H9 (cell line): Measurements from ENCODE around the gene KIF4A. TPM values are rescaled to one million over a fixed set of nuclear protein-coding genes. Genes with fewer than 3 reads are reported as not detected.

Source experiments
- DNase-seq: peaks from one replicate; pipeline ENCODE4 v3.0.0-alpha.2; 2017
- H2AFZ ChIP-seq: one replicate; pipeline ENCODE4 v1.6.1; 2013; ENCODE audit warnings: mild to moderate bottlenecking, low read length, control low read depth, moderate library complexity
- H2AK5ac ChIP-seq: 2 replicates; pipeline ENCODE4 v1.6.1; 2013; ENCODE audit warnings: low read length, control low read depth, mixed read lengths; ENCODE audit not compliant: insufficient read length
- H2BK120ac ChIP-seq: one replicate; pipeline ENCODE4 v1.6.1; 2013; ENCODE audit warnings: low read depth, mild to moderate bottlenecking, low read length, control low read depth, inconsistent platforms; ENCODE audit not compliant: poor library complexity, severe bottlenecking
- H2BK12ac ChIP-seq: 2 replicates; pipeline ENCODE4 v1.6.1; 2013; ENCODE audit warnings: low read length, control low read depth, mixed read lengths, low read depth; ENCODE audit not compliant: insufficient read length
- H2BK15ac ChIP-seq: 2 replicates; pipeline ENCODE4 v1.6.1; 2013; ENCODE audit warnings: low read depth, low read length, control low read depth
- H2BK20ac ChIP-seq: one replicate; pipeline ENCODE4 v1.6.1; 2013; ENCODE audit warnings: low read depth, mild to moderate bottlenecking, low read length, control low read depth, inconsistent platforms; ENCODE audit not compliant: poor library complexity, severe bottlenecking
- H2BK5ac ChIP-seq: 2 replicates; pipeline ENCODE4 v1.6.1; 2013; ENCODE audit warnings: low read length, control low read depth, mixed read lengths; ENCODE audit not compliant: insufficient read length
- H3K14ac ChIP-seq: 2 replicates; pipeline ENCODE4 v1.6.1; 2013; ENCODE audit warnings: low read length, control low read depth; ENCODE audit not compliant: insufficient read depth
- H3K18ac ChIP-seq: 2 replicates; pipeline ENCODE4 v1.6.1; 2013; ENCODE audit warnings: low read depth, mild to moderate bottlenecking, mixed read lengths, low read length, control low read depth; ENCODE audit not compliant: insufficient read length
- H3K23ac ChIP-seq: 2 replicates; pipeline ENCODE4 v1.6.1; 2013; ENCODE audit warnings: low read length, control low read depth, mixed read lengths, low read depth; ENCODE audit not compliant: insufficient read length
- H3K23me2 ChIP-seq: 2 replicates; pipeline ENCODE4 v1.6.1; 2013; ENCODE audit warnings: low read depth, mild to moderate bottlenecking, mixed read lengths, low read length, control low read depth; ENCODE audit not compliant: insufficient read length, poor library complexity, severe bottlenecking
- H3K27ac ChIP-seq: 2 replicates; pipeline ENCODE4 v1.5.1; 2013; ENCODE audit warnings: low read length, control low read depth, mixed read lengths, low read depth; ENCODE audit not compliant: insufficient read length
- H3K27me3 ChIP-seq: 2 replicates; pipeline ENCODE4 v1.6.1; 2013; ENCODE audit warnings: low read length, control low read depth, inconsistent platforms; ENCODE audit not compliant: insufficient read depth
- H3K4ac ChIP-seq: 2 replicates; pipeline ENCODE4 v1.6.1; 2013; ENCODE audit warnings: low read depth, mild to moderate bottlenecking, control low read depth, inconsistent platforms, low read length, moderate library complexity
- H3K4me1 ChIP-seq: 2 replicates; pipeline ENCODE4 v1.6.1; 2013; ENCODE audit warnings: low read length, control low read depth, inconsistent platforms; ENCODE audit not compliant: insufficient read depth
- H3K4me2 ChIP-seq: 2 replicates; pipeline ENCODE4 v1.6.1; 2013; ENCODE audit warnings: low read length, control low read depth, mixed read lengths; ENCODE audit not compliant: insufficient read length, insufficient read depth
- H3K56ac ChIP-seq: 2 replicates; pipeline ENCODE4 v1.6.1; 2013; ENCODE audit warnings: low read depth, mild to moderate bottlenecking, mixed read lengths, low read length, control low read depth; ENCODE audit not compliant: insufficient read length
- H3K79me1 ChIP-seq: 2 replicates; pipeline ENCODE4 v1.6.1; 2013; ENCODE audit warnings: low read depth, mild to moderate bottlenecking, moderate library complexity, low read length, control low read depth, inconsistent platforms; ENCODE audit not compliant: insufficient read depth, poor library complexity, severe bottlenecking
- H3K79me2 ChIP-seq: 2 replicates; pipeline ENCODE4 v1.6.1; 2013; ENCODE audit warnings: low read length, control low read depth, inconsistent platforms; ENCODE audit not compliant: insufficient read depth
- H3K9ac ChIP-seq: 2 replicates; pipeline ENCODE4 v1.6.1; 2013; ENCODE audit warnings: low read length, control low read depth, mixed read lengths; ENCODE audit not compliant: insufficient read length; ENCODE audit errors: extremely low read depth
- H3K9me3 ChIP-seq: one replicate; pipeline ENCODE4 v1.6.1; 2013; ENCODE audit warnings: low read depth, low read length, inconsistent platforms; ENCODE audit not compliant: control insufficient read depth
- H3T11ph ChIP-seq: one replicate; pipeline ENCODE4 v1.6.1; 2013; ENCODE audit warnings: mild to moderate bottlenecking, low read length, control low read depth, inconsistent platforms
- H4K20me1 ChIP-seq: one replicate; pipeline ENCODE4 v1.6.1; 2013; ENCODE audit not compliant: control insufficient read depth, insufficient read length, insufficient read depth
- H4K5ac ChIP-seq: 2 replicates; pipeline ENCODE4 v1.6.1; 2013; ENCODE audit warnings: low read depth, mild to moderate bottlenecking, mixed read lengths, low read length, control low read depth; ENCODE audit not compliant: insufficient read length
- H4K8ac ChIP-seq: replicated peaks from 2 replicates; pipeline ENCODE4 v1.6.1; 2013; ENCODE audit warnings: low read length, control low read depth, mixed read lengths, low read depth; ENCODE audit not compliant: insufficient read length
- H4K91ac ChIP-seq: 2 replicates; pipeline ENCODE4 v1.6.1; 2013; ENCODE audit warnings: low read depth, mild to moderate bottlenecking, moderate library complexity, mixed read lengths, low read length, control low read depth; ENCODE audit not compliant: insufficient read length
- H3K27ac Mint-ChIP-seq, 3 experiments: 2 replicates in 2 of 3; 3 replicates in 1 of 3; pipeline ENCODE4 v1.8.0; 2020 to 2021; ENCODE audit warnings: mixed read lengths in 3 of 3, mild to moderate bottlenecking in 1 of 3, moderate library complexity in 1 of 3
- H3K27me3 Mint-ChIP-seq: 2 replicates; pipeline ENCODE4 v1.8.0; 2021; ENCODE audit warnings: low read depth, mild to moderate bottlenecking, moderate library complexity, mixed read lengths
- H3K36me3 Mint-ChIP-seq, 3 experiments: 2 replicates in 2 of 3; 3 replicates in 1 of 3; pipeline ENCODE4 v1.8.0; 2020 to 2021; ENCODE audit warnings: low read depth in 3 of 3, mixed read lengths in 3 of 3; ENCODE audit not compliant: insufficient read depth in 1 of 3
- H3K4me1 Mint-ChIP-seq, 2 experiments: 2 replicates each; pipeline ENCODE4 v1.8.0; 2020; ENCODE audit warnings: mixed read lengths in 2 of 2
- H3K4me3 Mint-ChIP-seq, 2 experiments: 2 replicates in 1 of 2; 3 replicates in 1 of 2; pipeline ENCODE4 v1.8.0; 2020 to 2021; ENCODE audit warnings: mild to moderate bottlenecking in 2 of 2, mixed read lengths in 2 of 2, moderate library complexity in 1 of 2
- H3K9me3 Mint-ChIP-seq, 2 experiments: 2 replicates in 1 of 2; 3 replicates in 1 of 2; pipeline ENCODE4 v1.8.0; 2020; ENCODE audit warnings: mild to moderate bottlenecking in 2 of 2, mixed read lengths in 2 of 2, moderate library complexity in 1 of 2
- WGBS: extraction: QIAGEN DNeasy Blood & Tissue Kit; methylation state at CpG from one replicate; pipeline ENCODE4 v1.1.7; 2013; ENCODE audit warnings: missing lambda C conversion rate, low lambda C conversion rate, mixed read lengths; ENCODE audit not compliant: insufficient read length; ENCODE audit errors: extremely low coverage; 5-methylcytosine and 5-hydroxymethylcytosine counted together
- total RNA-seq: library from RNA; stranded (reverse); gene quantifications from 2 replicates; pipeline ENCODE4 v1.2.1, GENCODE V29; 2021
- TF ChIP-seq, protein P1 (sequence below): fragments of 200-600 bp; sonication (generic); conservative IDR thresholded peaks from 3 replicates; pipeline ENCODE4 v1.8.0; 2021; ENCODE audit warnings: antibody characterized with exemption, mild to moderate bottlenecking

KIF4A gene
- total RNA-seq, 1 experiment from 2014 or later = 41.8 TPM

DNA sequence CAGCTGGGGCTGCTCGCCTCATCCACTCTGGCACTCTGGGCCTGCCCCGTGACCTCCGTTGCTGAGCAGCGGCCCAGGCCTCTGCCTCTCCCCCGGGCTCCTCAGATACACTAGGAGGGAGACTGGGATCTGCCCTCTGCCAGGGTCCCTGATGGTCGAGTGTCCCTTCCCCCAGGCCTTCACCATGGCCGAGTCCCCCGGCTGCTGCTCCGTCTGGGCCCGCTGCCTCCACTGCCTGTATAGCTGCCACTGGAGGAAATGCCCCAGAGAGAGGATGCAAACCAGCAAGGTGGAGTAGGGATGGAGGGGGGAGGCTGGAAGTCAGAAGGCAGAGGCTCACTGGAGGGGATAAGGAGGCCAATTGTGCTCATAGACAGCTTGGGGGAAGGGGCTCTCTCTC lies 134.9 kb downstream of the KIF4A start:
- H3K4me1 Mint-ChIP-seq = peaks cover 26 to 47% of the 10 kb centered on the region in 2 experiments
- TF ChIP-seq, protein P1, sequence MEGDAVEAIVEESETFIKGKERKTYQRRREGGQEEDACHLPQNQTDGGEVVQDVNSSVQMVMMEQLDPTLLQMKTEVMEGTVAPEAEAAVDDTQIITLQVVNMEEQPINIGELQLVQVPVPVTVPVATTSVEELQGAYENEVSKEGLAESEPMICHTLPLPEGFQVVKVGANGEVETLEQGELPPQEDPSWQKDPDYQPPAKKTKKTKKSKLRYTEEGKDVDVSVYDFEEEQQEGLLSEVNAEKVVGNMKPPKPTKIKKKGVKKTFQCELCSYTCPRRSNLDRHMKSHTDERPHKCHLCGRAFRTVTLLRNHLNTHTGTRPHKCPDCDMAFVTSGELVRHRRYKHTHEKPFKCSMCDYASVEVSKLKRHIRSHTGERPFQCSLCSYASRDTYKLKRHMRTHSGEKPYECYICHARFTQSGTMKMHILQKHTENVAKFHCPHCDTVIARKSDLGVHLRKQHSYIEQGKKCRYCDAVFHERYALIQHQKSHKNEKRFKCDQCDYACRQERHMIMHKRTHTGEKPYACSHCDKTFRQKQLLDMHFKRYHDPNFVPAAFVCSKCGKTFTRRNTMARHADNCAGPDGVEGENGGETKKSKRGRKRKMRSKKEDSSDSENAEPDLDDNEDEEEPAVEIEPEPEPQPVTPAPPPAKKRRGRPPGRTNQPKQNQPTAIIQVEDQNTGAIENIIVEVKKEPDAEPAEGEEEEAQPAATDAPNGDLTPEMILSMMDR = no peak
- WGBS = no CpG with 5 or more reads among the region's 10 CpGs

More for the DNA sequence above, 134.9 kb downstream of the KIF4A start:
- Mint-ChIP-seq H3K27ac (no peak overlapping the region), H3K27me3 (peaks cover 2% of the 10 kb centered on the region), H3K36me3 (peaks cover 26 to 53% (median 50%) of the 10 kb centered on the region in 3 experiments), H3K9me3 (peaks cover 74 to 87% of the 10 kb centered on the region in 2 experiments), H3K4me3 (no peak overlapping the region)
- no peak for DNase-seq
- H3K27me3 ChIP-seq = no peaks in the 10 kb centered on the region
- no peak overlapping the region for H2BK15ac ChIP-seq
- H2AK5ac ChIP-seq = no peak overlapping the region
- no peak overlapping the region for H4K8ac ChIP-seq
- no peak overlapping the region for H2BK20ac ChIP-seq
- H3K56ac ChIP-seq = no peak overlapping the region
- no peak overlapping the region for H2BK120ac ChIP-seq
- no peaks in the 10 kb centered on the region; the same call in 1 of the 2 replicates for H3K4me1 ChIP-seq
- H3K4ac ChIP-seq = no peak overlapping the region
- H4K5ac ChIP-seq = no peak overlapping the region
- peaks cover 39% of the 10 kb centered on the region for H3K9me3 ChIP-seq
- no peak overlapping the region for H3K27ac ChIP-seq
- no peak overlapping the region for H3K23ac ChIP-seq
- H3K14ac ChIP-seq = no peak overlapping the region
- H4K20me1 ChIP-seq = no peaks in the 10 kb centered on the region
- H4K91ac ChIP-seq = no peak overlapping the region
- H2BK5ac ChIP-seq = no peak overlapping the region
- no peaks in the 10 kb centered on the region for H3K79me2 ChIP-seq
- no peak overlapping the region for H3K4me2 ChIP-seq
- H3K18ac ChIP-seq = no peak overlapping the region
- peaks cover 12% of the 10 kb centered on the region for H3K23me2 ChIP-seq
- H3K79me1 ChIP-seq = no peaks in the 10 kb centered on the region
- no peak overlapping the region for H2AFZ ChIP-seq
- H3T11ph ChIP-seq = no peak overlapping the region
- H2BK12ac ChIP-seq = no peak overlapping the region
- H3K9ac ChIP-seq = no peak overlapping the region
